MM.1S (cell line): ENCODE measurements around the gene NEK11.

Experiments used
- EZH2 ChIP-seq: fragments of 300-600 bp; sonication (generic); optimal IDR thresholded peaks from 2 replicates; pipeline ENCODE3; 2017; ENCODE audit warnings: low read depth, mild to moderate bottlenecking, antibody characterized with exemption, low read length, mixed read lengths
- EZH2phosphoT487 ChIP-seq: fragments of 300-600 bp; sonication (generic); IDR thresholded peaks from 2 replicates; pipeline ENCODE4 v1.6.1; 2018; ENCODE audit warnings: antibody characterized with exemption, low read length
- TF ChIP-seq, protein P1 (sequence below): fragments of 300-600 bp; sonication (generic); IDR thresholded peaks from 2 replicates; pipeline ENCODE4 v1.5.1; 2016; ENCODE audit warnings: antibody characterized with exemption, low read length, mixed read lengths

DNA sequence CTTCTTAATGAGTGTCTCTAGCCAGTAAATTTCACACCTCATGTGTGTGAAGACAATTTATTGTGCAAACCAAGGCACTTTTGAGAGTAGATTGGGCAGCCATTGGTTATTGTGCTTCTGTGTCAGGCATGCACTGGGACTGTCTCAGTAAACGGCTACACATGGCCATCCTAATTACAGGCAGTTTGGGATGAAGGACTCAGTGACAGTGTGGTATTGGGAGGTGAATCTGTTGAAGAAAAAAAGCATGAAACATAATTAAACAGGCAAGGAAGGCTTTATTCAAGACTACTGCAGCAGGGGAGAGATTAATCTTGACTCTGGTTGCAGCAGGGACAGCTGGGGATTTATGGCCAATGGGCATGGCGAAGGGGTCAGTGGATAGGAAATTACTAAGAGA, 297.1 kb downstream of the NEK11 start:
- TF ChIP-seq, protein P1, sequence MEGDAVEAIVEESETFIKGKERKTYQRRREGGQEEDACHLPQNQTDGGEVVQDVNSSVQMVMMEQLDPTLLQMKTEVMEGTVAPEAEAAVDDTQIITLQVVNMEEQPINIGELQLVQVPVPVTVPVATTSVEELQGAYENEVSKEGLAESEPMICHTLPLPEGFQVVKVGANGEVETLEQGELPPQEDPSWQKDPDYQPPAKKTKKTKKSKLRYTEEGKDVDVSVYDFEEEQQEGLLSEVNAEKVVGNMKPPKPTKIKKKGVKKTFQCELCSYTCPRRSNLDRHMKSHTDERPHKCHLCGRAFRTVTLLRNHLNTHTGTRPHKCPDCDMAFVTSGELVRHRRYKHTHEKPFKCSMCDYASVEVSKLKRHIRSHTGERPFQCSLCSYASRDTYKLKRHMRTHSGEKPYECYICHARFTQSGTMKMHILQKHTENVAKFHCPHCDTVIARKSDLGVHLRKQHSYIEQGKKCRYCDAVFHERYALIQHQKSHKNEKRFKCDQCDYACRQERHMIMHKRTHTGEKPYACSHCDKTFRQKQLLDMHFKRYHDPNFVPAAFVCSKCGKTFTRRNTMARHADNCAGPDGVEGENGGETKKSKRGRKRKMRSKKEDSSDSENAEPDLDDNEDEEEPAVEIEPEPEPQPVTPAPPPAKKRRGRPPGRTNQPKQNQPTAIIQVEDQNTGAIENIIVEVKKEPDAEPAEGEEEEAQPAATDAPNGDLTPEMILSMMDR, result no peak
- no peak for TF ChIP-seq EZH2phosphoT487
- no peak for TF ChIP-seq EZH2
